Esophagus muscularis mucosa (tissue), 4 donors: ENCODE results near the gene ZNF438. TPM values are rescaled to one million over a fixed set of nuclear protein-coding genes. Genes with fewer than 3 reads are reported as not detected.
A peak's percentile ranks its signal among the peaks of the same experiment; 100 is the strongest.

ENCODE experiments used
- DNase-seq: peaks from one replicate; pipeline ENCODE4 v3.0.0-alpha.2; 2017; ENCODE audit errors: extremely low spot score
- H3K27ac ChIP-seq, 4 donors: fragments of 200-600 bp; sonication (generic); replicated peaks in 1 of 4; 1 replicate in 3 of 4; 2 replicates in 1 of 4; pipeline ENCODE4 v1.5.1; 2016 to 2019; ENCODE audit warnings: mild to moderate bottlenecking in 1 of 4
- H3K27me3 ChIP-seq, 4 donors: fragments of 200-600 bp; sonication (generic); one replicate each; pipeline versions ENCODE4 v1.5.1 to v1.6.0; 2016 to 2019
- H3K36me3 ChIP-seq, 4 donors: fragments of 200-600 bp; sonication (generic); one replicate each; pipeline ENCODE4 v1.5.1; 2016 to 2019
- H3K4me1 ChIP-seq, 4 donors: fragments of 200-600 bp; sonication (generic); one replicate each; pipeline ENCODE4 v1.5.1; 2016 to 2019
- H3K4me3 ChIP-seq, 4 donors: fragments of 200-600 bp; sonication (generic); 1 replicate in 2 of 4; 2 replicates in 2 of 4; pipeline ENCODE4 v1.5.1; 2016 to 2019; ENCODE audit warnings: mild to moderate bottlenecking in 4 of 4, moderate library complexity in 1 of 4
- H3K9me3 ChIP-seq, 4 donors: fragments of 200-600 bp; sonication (generic); 1 replicate in 3 of 4; 2 replicates in 1 of 4; pipeline ENCODE4 v1.5.1; 2016 to 2019
- CTCF ChIP-seq, 3 experiments: fragments of 200-600 bp in 2 of 3; fragments of 450-650 bp in 1 of 3; sonication (generic) in 2 of 3; IDR thresholded peaks; one replicate each; pipeline ENCODE4 v1.5.1; 2017 to 2019; ENCODE audit warnings: antibody characterized with exemption in 3 of 3, mild to moderate bottlenecking in 2 of 3, moderate library complexity in 1 of 3
- EP300 ChIP-seq: sonication (generic); formaldehyde crosslinking; IDR thresholded peaks from one replicate; pipeline ENCODE4 v1.6.1; 2017; ENCODE audit warnings: antibody characterized with exemption
- POLR2A ChIP-seq: fragments of 450-650 bp; IDR thresholded peaks from one replicate; pipeline ENCODE4 v1.6.1; 2017; ENCODE audit warnings: antibody characterized with exemption, moderate library complexity, mild to moderate bottlenecking, low read depth
- POLR2AphosphoS5 ChIP-seq, 2 donors: sonication (generic); formaldehyde crosslinking; IDR thresholded peaks; one replicate each; pipeline ENCODE4 v1.6.1; 2017; ENCODE audit warnings: antibody characterized with exemption in 2 of 2
- WGBS: methylation state at CpG from one replicate; pipeline ENCODE4 v1.1.5; 2018; 5-methylcytosine and 5-hydroxymethylcytosine counted together
- intact Hi-C: fragments of 100-400 bp; cut with DNase I; formaldehyde crosslinking; loops from one replicate; pipeline ENCODE4 v1.15.1; 2023
- total RNA-seq, 4 donors: library from RNA; depleted of rRNA; stranded (reverse); fragments of >200 nt; gene quantifications; one replicate each; pipeline versions ENCODE4 v1.1.0 to v1.2.1, GENCODE V29; 2016

ZNF438 gene
- total RNA-seq, 4 donors from 2014 or later = 11.0 to 11.6 (median 11.3) TPM

DNA sequence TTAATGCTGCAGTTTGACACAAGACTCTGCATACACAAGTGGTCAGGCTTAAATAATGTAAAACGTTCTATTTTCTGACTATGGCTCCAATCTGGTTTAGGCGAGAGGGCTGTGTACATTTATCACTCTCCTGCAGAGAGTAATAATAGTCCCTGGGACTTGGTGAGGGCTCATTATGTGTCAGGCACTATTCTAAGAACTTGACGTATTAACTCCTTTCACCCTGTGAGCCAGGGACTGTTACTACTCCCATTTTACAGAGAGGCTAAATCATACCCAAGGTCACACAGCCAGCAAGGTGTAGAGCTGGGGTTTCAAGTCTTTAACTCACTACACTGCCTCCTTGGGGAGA lies 214.9 kb downstream of the ZNF438 start:
- H3K9me3 ChIP-seq = no peaks in the 10 kb centered on the region
- WGBS = 79% methylated on average over 3 of the region's 3 CpGs
- DNase-seq = no peak
- no peak overlapping the region for H3K4me3 ChIP-seq
- intact Hi-C loops = no loop called here
- H3K36me3 ChIP-seq = no peaks in the 10 kb centered on the region
- H3K27ac ChIP-seq = peak overlapping the region; percentile 55 to 69 (median 61)
- no peaks in the 10 kb centered on the region for H3K27me3 ChIP-seq
- TF ChIP-seq POLR2A (no peak), CTCF (IDR thresholded peaks at IDR 0.05) (no peak), POLR2AphosphoS5 (IDR thresholded peaks at IDR 0.05) (no peak), EP300 (no peak)
- peaks cover 35 to 81% (median 72%) of the 10 kb centered on the region in 4 donors for H3K4me1 ChIP-seq

GRCh38 chr10:30816159-30816819 lies 215.4 kb downstream of the ZNF438 start:
- H3K27ac ChIP-seq = peak overlapping the region; percentile 55 to 69 (median 61)
- no peak for DNase-seq
- intact Hi-C loops = no loop called here
- H3K4me3 ChIP-seq = no peak overlapping the region
- H3K27me3 ChIP-seq = no peaks in the 10 kb centered on the region
- TF ChIP-seq POLR2AphosphoS5 (IDR thresholded peaks at IDR 0.05) (peak in 1 of 2 donors; percentile 19), POLR2A (no peak)
- H3K9me3 ChIP-seq = no peaks in the 10 kb centered on the region
- H3K36me3 ChIP-seq = no peaks in the 10 kb centered on the region
- whole genome bisulfite sequencing = 75% methylated on average over 9 of the region's 9 CpGs
- H3K4me1 ChIP-seq = peaks cover 40 to 86% (median 77%) of the 10 kb centered on the region in 4 donors

GRCh38 chr10:30813872-30814481 lies 217.7 kb downstream of the ZNF438 start:
- peak overlapping the region in 1 of 4 donors; percentile 21 for H3K27ac ChIP-seq
- intact Hi-C loops = no loop called here
- H3K4me1 ChIP-seq = peaks cover 42 to 75% (median 63%) of the 10 kb centered on the region in 4 donors
- TF ChIP-seq CTCF (IDR thresholded peaks at IDR 0.05) = no peak
- no peak for TF ChIP-seq POLR2AphosphoS5 (IDR thresholded peaks at IDR 0.05)
- no peak for TF ChIP-seq EP300
- no peak for TF ChIP-seq POLR2A
- H3K4me3 ChIP-seq = no peak overlapping the region
- H3K27me3 ChIP-seq = no peaks in the 10 kb centered on the region
- 85% methylated on average over 1 of the region's 1 CpG for WGBS
- no peaks in the 10 kb centered on the region for H3K36me3 ChIP-seq
- H3K9me3 ChIP-seq = no peaks in the 10 kb centered on the region
- DNase-seq = no peak

GRCh38 chr10:30812018-30812851 lies 219.4 kb downstream of the ZNF438 start:
- H3K27ac ChIP-seq = peak overlapping the region; percentile 63 to 82 (median 73)
- TF ChIP-seq CTCF (IDR thresholded peaks at IDR 0.05) = no peak
- peak in 1 of 2 donors; percentile 15 for TF ChIP-seq POLR2AphosphoS5 (IDR thresholded peaks at IDR 0.05)
- no peak for TF ChIP-seq POLR2A
- TF ChIP-seq EP300 = no peak
- H3K4me1 ChIP-seq = peaks cover 35 to 61% (median 50%) of the 10 kb centered on the region in 4 donors
- no peaks in the 10 kb centered on the region for H3K36me3 ChIP-seq
- DNase-seq = no peak
- no peaks in the 10 kb centered on the region for H3K9me3 ChIP-seq
- WGBS = 29% methylated on average over 12 of the region's 16 CpGs
- H3K4me3 ChIP-seq = peak overlapping the region; percentile 15 to 29 (median 25)
- intact Hi-C loops = no loop called here
- no peaks in the 10 kb centered on the region for H3K27me3 ChIP-seq
